ENCODE data around the gene TARS1. TPM values are rescaled to one million over a fixed set of nuclear protein-coding genes. Genes with fewer than 3 reads are reported as not detected.

Gene TARS1
- total RNA-seq (2014; rRNA removed; shearing (Covaris generic)), result 351 and 419 TPM in 2 replicates

DNA sequence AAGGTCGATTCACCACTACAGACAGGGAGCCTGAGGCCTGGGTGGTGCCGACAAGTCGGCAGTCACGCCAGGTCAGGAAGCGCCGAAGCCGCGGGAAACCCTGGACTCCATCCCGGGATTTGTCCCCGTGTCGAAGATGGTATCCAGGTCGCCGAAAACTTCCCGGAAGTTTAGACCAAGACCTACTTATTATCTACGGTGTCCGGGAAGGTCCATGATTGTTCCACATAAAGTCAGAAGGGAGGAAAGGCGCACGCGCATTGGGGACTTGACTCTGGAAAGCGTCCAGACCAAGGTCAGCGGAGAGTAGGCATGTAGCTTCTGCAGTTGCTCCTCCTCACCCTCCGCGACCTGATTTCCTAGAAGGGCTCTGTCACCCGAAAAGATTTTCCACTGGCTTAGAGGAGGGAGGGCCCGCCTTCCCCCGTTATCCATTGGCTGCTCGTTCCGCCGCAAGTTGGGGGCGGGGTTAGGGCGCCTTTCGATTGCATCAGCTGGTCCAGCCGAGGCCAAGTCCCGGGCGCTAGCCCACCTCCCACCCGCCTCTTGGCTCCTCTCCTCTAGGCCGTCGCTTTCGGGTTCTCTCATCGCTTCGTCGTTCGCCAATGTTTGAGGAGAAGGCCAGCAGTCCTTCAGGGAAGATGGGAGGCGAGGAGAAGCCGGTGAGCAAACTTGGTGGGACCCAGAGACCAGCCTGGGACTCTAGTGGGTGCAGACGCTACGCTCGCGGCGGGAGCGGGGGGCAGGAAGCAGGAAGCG lies at the start of gene TARS1:
TARS1 (plus strand) TSS at position 484 of the 759 bp plus-strand sequence; CDS start at position 606, 122 bp downstream.

Data from A375 (cell line).